ENCODE data around the gene TIAL1. TPM values are rescaled to one million over a fixed set of nuclear protein-coding genes. Genes with fewer than 3 reads are reported as not detected.
"Not testable (repeated sequence)": the region's sequence is repeated elsewhere in the genome, so short reads cannot be mapped to it uniquely, and the experiment has no call there.

The TIAL1 gene
- total RNA-seq, 1 donor from 2014 or later = 14.0 TPM

- DNase-seq (ENCODE audit: low read depth in 2 of 2) = no peak
These were observed 65.7 kb downstream of the TIAL1 start for GRCh38 chr10:119531067-119531466.

- not testable (repeated sequence) for DNase-seq (ENCODE audit: low read depth in 2 of 2)
These were observed 68.0 kb downstream of the TIAL1 start for GRCh38 chr10:119528663-119529237.

GRCh38 chr10:119526621-119527592 lies 69.9 kb downstream of the TIAL1 start:
- no peak for DNase-seq (ENCODE audit: low read depth in 2 of 2)

- no peak for DNase-seq (ENCODE audit: low read depth in 2 of 2)
These were observed 70.6 kb downstream of the TIAL1 start for GRCh38 chr10:119526149-119526548.

GRCh38 chr10:119525116-119525515 lies 71.6 kb downstream of the TIAL1 start:
- DNase-seq (ENCODE audit: low read depth in 2 of 2) = no peak

- DNase-seq (ENCODE audit: low read depth in 2 of 2) = no peak
These were observed 72.1 kb downstream of the TIAL1 start for GRCh38 chr10:119524720-119525070.

GRCh38 chr10:119523895-119524719 lies 72.7 kb downstream of the TIAL1 start:
- no peak for DNase-seq (ENCODE audit: low read depth in 2 of 2)

Other genes with a start within 250 kb of the TIAL1 start
- gene RGS10, start 54.2 kb downstream of the TIAL1 start, total RNA-seq = 2.3 and 3.6 TPM in 2 replicates
- 4.9 and 8.3 TPM in 2 replicates for gene BAG3, start 54.4 kb upstream of the TIAL1 start, total RNA-seq
- 8.9 and 9.4 TPM in 2 replicates for gene INPP5F, start 129.1 kb upstream of the TIAL1 start, total RNA-seq

Data from dermis microvascular lymphatic vessel endothelial cell (primary cell).